ENCODE results near the gene ATP11A. TPM values are rescaled to one million over a fixed set of nuclear protein-coding genes. Genes with fewer than 3 reads are reported as not detected.

ATP11A gene
- total and polyA plus RNA-seq, 2 experiments from 2014 or later: 12.3 to 52.6 TPM

DNA sequence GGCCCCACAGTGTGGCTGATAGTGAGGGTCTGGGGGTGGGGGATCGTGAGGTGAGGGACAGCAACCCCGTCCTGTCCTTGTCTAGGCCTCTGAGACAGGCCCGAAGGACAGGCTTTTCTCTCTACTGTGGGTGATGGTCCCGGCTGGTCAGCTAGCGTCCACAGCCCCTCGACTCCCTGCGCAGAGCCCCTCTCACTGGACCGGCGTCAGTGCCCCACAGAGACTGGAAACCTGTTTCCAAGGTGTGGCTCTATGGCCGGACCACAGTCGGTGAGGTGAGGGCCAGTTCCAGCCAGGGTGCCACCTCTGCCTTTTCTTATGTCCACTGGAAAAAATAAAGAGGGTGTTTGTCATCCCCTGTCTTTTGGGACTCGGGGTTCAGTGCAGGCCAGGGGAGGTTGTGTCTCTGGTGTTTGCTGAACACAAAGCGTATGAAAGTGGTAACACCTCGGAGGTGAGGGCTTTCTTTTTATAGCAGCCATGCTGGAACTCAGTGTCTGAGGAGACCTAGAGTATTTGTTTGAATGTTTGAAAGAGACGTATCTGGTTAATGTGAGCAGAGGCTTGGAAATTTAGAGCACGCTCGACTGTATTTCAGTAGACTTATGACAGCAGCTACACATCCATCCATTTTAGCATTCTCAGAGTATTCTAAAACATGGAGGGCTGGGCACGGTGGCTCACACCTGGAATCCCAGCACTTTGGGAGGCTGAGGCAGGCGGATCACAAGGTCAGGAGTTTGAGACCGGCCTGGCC lies 22.8 kb downstream of the ATP11A start (continued):
- TF ChIP-seq, protein P1, sequence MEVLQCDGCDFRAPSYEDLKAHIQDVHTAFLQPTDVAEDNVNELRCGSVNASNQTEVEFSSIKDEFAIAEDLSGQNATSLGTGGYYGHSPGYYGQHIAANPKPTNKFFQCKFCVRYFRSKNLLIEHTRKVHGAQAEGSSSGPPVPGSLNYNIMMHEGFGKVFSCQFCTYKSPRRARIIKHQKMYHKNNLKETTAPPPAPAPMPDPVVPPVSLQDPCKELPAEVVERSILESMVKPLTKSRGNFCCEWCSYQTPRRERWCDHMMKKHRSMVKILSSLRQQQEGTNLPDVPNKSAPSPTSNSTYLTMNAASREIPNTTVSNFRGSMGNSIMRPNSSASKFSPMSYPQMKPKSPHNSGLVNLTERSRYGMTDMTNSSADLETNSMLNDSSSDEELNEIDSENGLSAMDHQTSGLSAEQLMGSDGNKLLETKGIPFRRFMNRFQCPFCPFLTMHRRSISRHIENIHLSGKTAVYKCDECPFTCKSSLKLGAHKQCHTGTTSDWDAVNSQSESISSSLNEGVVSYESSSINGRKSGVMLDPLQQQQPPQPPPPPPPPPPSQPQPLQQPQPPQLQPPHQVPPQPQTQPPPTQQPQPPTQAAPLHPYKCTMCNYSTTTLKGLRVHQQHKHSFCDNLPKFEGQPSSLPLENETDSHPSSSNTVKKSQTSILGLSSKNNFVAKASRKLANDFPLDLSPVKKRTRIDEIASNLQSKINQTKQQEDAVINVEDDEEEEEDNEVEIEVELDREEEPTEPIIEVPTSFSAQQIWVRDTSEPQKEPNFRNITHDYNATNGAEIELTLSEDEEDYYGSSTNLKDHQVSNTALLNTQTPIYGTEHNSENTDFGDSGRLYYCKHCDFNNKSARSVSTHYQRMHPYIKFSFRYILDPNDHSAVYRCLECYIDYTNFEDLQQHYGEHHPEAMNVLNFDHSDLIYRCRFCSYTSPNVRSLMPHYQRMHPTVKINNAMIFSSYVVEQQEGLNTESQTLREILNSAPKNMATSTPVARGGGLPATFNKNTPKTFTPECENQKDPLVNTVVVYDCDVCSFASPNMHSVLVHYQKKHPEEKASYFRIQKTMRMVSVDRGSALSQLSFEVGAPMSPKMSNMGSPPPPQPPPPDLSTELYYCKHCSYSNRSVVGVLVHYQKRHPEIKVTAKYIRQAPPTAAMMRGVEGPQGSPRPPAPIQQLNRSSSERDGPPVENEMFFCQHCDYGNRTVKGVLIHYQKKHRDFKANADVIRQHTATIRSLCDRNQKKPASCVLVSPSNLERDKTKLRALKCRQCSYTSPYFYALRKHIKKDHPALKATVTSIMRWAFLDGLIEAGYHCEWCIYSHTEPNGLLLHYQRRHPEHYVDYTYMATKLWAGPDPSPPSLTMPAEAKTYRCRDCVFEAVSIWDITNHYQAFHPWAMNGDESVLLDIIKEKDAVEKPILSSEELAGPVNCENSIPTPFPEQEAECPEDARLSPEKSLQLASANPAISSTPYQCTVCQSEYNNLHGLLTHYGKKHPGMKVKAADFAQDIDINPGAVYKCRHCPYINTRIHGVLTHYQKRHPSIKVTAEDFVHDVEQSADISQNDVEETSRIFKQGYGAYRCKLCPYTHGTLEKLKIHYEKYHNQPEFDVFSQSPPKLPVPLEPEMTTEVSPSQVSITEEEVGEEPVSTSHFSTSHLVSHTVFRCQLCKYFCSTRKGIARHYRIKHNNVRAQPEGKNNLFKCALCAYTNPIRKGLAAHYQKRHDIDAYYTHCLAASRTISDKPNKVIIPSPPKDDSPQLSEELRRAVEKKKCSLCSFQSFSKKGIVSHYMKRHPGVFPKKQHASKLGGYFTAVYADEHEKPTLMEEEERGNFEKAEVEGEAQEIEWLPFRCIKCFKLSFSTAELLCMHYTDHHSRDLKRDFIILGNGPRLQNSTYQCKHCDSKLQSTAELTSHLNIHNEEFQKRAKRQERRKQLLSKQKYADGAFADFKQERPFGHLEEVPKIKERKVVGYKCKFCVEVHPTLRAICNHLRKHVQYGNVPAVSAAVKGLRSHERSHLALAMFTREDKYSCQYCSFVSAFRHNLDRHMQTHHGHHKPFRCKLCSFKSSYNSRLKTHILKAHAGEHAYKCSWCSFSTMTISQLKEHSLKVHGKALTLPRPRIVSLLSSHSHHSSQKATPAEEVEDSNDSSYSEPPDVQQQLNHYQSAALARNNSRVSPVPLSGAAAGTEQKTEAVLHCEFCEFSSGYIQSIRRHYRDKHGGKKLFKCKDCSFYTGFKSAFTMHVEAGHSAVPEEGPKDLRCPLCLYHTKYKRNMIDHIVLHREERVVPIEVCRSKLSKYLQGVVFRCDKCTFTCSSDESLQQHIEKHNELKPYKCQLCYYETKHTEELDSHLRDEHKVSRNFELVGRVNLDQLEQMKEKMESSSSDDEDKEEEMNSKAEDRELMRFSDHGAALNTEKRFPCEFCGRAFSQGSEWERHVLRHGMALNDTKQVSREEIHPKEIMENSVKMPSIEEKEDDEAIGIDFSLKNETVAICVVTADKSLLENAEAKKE (CRISPR knock-in tag; IDR thresholded peaks at IDR 0.05): no peak

DNA sequence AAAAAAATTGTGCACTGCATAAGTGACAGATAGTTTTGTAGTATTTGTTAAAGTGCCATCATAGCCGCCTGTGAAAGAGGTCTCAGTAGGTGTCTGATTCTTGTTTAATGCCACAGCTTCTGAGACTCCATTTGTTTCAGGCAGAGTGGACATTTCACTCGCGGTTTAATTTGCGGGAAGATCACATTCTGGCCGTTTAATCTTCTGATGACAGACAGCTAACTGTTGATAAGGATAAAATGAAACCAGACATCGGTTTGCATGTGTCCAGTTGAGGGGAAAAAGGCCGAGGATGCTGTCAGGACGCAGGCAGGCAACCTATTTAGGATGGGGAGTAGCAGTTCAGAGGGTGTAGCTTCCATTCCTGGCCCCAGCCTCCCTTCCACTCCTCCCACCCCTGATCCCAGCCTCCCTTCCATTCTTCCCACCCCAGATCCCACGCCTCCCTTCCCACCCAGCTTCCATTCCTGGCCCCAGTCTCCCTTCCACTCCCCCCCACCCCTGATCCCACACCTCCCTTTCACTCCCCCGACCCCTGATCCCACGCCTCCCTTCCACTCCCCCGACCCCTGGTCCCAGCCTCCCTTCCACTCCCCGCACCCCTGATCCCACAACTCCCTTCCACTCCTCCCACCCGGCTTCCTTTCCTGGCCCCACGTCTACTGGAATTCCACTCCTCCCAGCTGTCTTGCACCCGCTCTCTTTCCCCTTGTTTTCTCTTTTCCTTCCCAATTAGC lies 23.8 kb downstream of the ATP11A start:
- H3K27ac Mint-ChIP-seq: no peak overlapping the region
- no peak for DNase-seq (ENCODE audit: low spot score)
- H3F3A ChIP-seq (replicated peaks; ENCODE audit: low read depth): peaks cover 15% of the 10 kb centered on the region
- 0 out of 2 replicates have a peak overlapping the region, but pooled peaks have one; percentile 39 for H3K27ac ChIP-seq (ENCODE audit: low read depth)
- H3K36me3 ChIP-seq (ENCODE audit: insufficient read depth): no peaks in the 10 kb centered on the region
- H3K36me3 Mint-ChIP-seq (ENCODE audit: low read depth): peaks cover 28% of the 10 kb centered on the region
- H3K27me3 ChIP-seq (ENCODE audit: insufficient read depth): no peaks in the 10 kb centered on the region
- no peak overlapping the region for H3K4me3 ChIP-seq
- H3K4me1 ChIP-seq (ENCODE audit: insufficient read depth): peaks cover 46% of the 10 kb centered on the region
- no peak overlapping the region for H2AFZ ChIP-seq
- H3K4me3 Mint-ChIP-seq: no peak overlapping the region; the same call in 2 of the 3 replicates
- no peaks in the 10 kb centered on the region for H3K9me2 ChIP-seq (ENCODE audit: insufficient read depth)
- no peaks in the 10 kb centered on the region for H4K20me1 ChIP-seq (replicated peaks; ENCODE audit: insufficient read depth)
- H3K27me3 Mint-ChIP-seq (ENCODE audit: insufficient read depth, low read depth, poor library complexity): peaks cover 29% of the 10 kb centered on the region
- no peak for TF ChIP-seq STAT1 (IDR thresholded peaks at IDR 0.05; ENCODE audit: unreplicated experiment)
- TF ChIP-seq EZH2phosphoT487 (IDR thresholded peaks at IDR 0.05; ENCODE audit: unreplicated experiment): no peak
- no peak for TF ChIP-seq ZNF114 (CRISPR knock-in tag; IDR thresholded peaks at IDR 0.05)
- no peak for TF ChIP-seq CREB1 (CRISPR knock-in tag; IDR thresholded peaks at IDR 0.05; ENCODE audit: low read depth)
- TF ChIP-seq, protein P1 (CRISPR knock-in tag; IDR thresholded peaks at IDR 0.05): no peak
- TF ChIP-seq ZNF331 (CRISPR knock-in tag; IDR thresholded peaks at IDR 0.05; ENCODE audit: low read depth): no peak
- TF ChIP-seq POLR2AphosphoS5 (IDR thresholded peaks at IDR 0.05; ENCODE audit: low read depth): no peak
- TF ChIP-seq NANOG (IDR thresholded peaks at IDR 0.05; ENCODE audit: borderline replicate concordance): no peak
- no peak overlapping the region for H3K4me2 ChIP-seq
- peaks cover 10% of the 10 kb centered on the region; the same call in 2 of the 3 replicates for H3K9me3 Mint-ChIP-seq
- peaks cover 83% of the 10 kb centered on the region for H3K4me1 Mint-ChIP-seq
- peaks cover 77% of the 10 kb centered on the region for H3K79me2 ChIP-seq (replicated peaks; ENCODE audit: insufficient read depth)
- ATAC-seq: no peak

Measured in GM23338 (cell line).